Left lung (tissue), 10 donors: ENCODE results near the gene CCN2. TPM values are rescaled to one million over a fixed set of nuclear protein-coding genes. Genes with fewer than 3 reads are reported as not detected.
"Not testable (repeated sequence)": the region's sequence is repeated elsewhere in the genome, so short reads cannot be mapped to it uniquely, and the experiment has no call there.

ENCODE experiments used
- ATAC-seq: fragments of 200-7000 bp; cut with Tn5 transposase; one replicate; pipeline ENCODE4 v1.9.1; 2020; ENCODE audit warnings: moderate library complexity
- DNase-seq, 4 donors: peaks; one replicate each; pipeline ENCODE4 v3.0.0-alpha.2; 2013 to 2020
- H3K27ac ChIP-seq, 2 donors: fragments of 200-600 bp; sonication (generic) in 1 of 2; one replicate each; pipeline versions ENCODE4 v1.5.0 to v1.8.0; 2020 to 2021
- H3K27me3 ChIP-seq, 2 donors: fragments of 200-600 bp; sonication (generic) in 1 of 2; one replicate each; pipeline versions ENCODE4 v1.5.0 to v1.8.0; 2020 to 2021
- H3K36me3 ChIP-seq, 2 donors: fragments of 200-600 bp; sonication (generic) in 1 of 2; one replicate each; pipeline versions ENCODE4 v1.5.0 to v1.8.0; 2020 to 2021
- H3K4me1 ChIP-seq, 2 donors: fragments of 200-600 bp; one replicate each; pipeline ENCODE4 v1.8.0; 2021
- H3K4me3 ChIP-seq, 2 donors: fragments of 200-600 bp; sonication (generic) in 1 of 2; one replicate each; pipeline versions ENCODE4 v1.5.0 to v1.8.0; 2020 to 2021; ENCODE audit warnings: mild to moderate bottlenecking in 1 of 2
- H3K9me3 ChIP-seq, 2 donors: fragments of 200-600 bp; sonication (generic) in 1 of 2; one replicate each; pipeline versions ENCODE4 v1.5.0 to v1.8.0; 2020 to 2021
- CTCF ChIP-seq, 2 donors: fragments of 200-600 bp; sonication (generic) in 1 of 2; IDR thresholded peaks; one replicate each; pipeline versions ENCODE4 v1.5.0 to v1.8.0; 2021; ENCODE audit warnings: antibody characterized with exemption in 2 of 2
- intact Hi-C, 2 donors: fragments of 100-400 bp; cut with DNase I; formaldehyde crosslinking; loops; one replicate each; pipeline versions ENCODE4 v1.11.2 to v1.14.2; 2022
- polyA plus RNA-seq, 6 donors: library from polyadenylated mRNA; unstranded; fragments of 120-200 nt; gene quantifications; one replicate each; pipeline ENCODE4 v1.2.1, GENCODE V29; 2013; ENCODE audit not compliant: insufficient read length in 6 of 6
- total RNA-seq, 2 donors: library from RNA; stranded (reverse); fragmentation: NEBNext Ultra II Directional; extraction: Animal tissue kit (Norgen Biotek cat#: 25700); gene quantifications; one replicate each; pipeline ENCODE4 v1.2.1, GENCODE V29; 2021
- donor health status: DM: no; HTN: yes; CAD: no.
- donor health status: DM: no; HTN: no; CAD: no.

CCN2 gene
- total and polyA plus RNA-seq, 8 donors, result 11.6 to 282 (median 85.2) TPM

GRCh38 chr6:131918650-131919355 is 32.4 kb downstream of the CCN2 start:
- intact Hi-C loops, result no loop called here
- Histone ChIP-seq H3K27ac (no peak overlapping the region), H3K4me1 (no peaks in the 10 kb centered on the region), H3K27me3 (peaks cover 0 to 24% of the 10 kb centered on the region in 2 donors), H3K36me3 (no peaks in the 10 kb centered on the region), H3K4me3 (no peak overlapping the region), H3K9me3 (peaks cover 0 to 5% of the 10 kb centered on the region in 2 donors)
- ATAC-seq (no peak), DNase-seq (peak in 1 of 4 donors; percentile 39)
- TF ChIP-seq CTCF (IDR thresholded peaks at IDR 0.05), result no peak

GRCh38 chr6:131917763-131918649 is 33.2 kb downstream of the CCN2 start:
- H3K36me3 ChIP-seq, result no peaks in the 10 kb centered on the region
- DNase-seq, result no peak
- H3K27me3 ChIP-seq, result peaks cover 4 to 32% of the 10 kb centered on the region in 2 donors
- no peaks in the 10 kb centered on the region for H3K9me3 ChIP-seq
- no peak for TF ChIP-seq CTCF (IDR thresholded peaks at IDR 0.05)
- intact Hi-C loops, result no loop called here
- H3K4me3 ChIP-seq, result no peak overlapping the region
- no peak for ATAC-seq
- H3K4me1 ChIP-seq, result no peaks in the 10 kb centered on the region
- no peak overlapping the region for H3K27ac ChIP-seq

DNA sequence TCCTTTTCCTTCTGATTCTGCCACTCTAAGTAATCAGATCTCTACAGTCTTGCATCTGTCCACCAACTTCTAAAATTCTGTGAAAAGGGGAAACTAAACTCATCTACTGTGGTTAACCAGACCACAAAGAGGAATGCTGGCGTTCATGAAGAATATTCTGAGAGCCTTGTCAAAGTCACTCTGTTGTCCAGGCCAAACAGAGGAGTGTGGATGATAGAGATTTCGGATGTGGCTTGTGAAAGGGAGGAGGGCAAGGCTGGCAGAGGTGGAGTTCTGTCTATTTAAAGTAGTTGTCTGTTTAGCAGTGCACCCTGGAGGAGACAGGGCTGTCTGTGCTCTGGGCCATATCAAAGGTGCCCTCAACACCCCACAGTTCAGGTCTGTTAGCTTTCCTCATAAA is 33.9 kb downstream of the CCN2 start:
- intact Hi-C loops, result no loop called here
- H3K4me1 ChIP-seq, result no peaks in the 10 kb centered on the region
- TF ChIP-seq CTCF (IDR thresholded peaks at IDR 0.05), result no peak
- H3K27ac ChIP-seq, result no peak overlapping the region
- peaks cover 10 to 39% of the 10 kb centered on the region in 2 donors for H3K27me3 ChIP-seq
- no peaks in the 10 kb centered on the region for H3K36me3 ChIP-seq
- no peaks in the 10 kb centered on the region for H3K9me3 ChIP-seq
- DNase-seq (no peak), ATAC-seq (no peak)
- H3K4me3 ChIP-seq, result no peak overlapping the region

DNA sequence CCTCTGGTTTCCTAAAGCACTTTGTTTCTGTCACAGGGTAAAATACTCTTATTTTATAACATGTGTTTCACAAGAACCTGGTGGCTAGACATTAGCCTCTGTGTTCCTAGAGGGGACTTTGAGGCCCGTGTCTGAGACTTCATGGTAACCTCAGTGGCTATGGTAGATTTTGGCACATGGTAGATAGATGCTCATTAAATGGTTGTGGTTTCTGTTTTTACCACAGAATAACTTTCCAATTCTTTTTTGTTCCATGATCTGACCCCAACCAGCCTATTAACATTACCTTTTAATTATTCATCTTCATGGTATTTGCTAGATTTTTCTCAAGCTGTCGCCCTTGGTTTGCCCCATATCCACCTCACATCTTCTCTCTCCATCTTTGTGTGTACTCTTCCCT is 34.3 kb downstream of the CCN2 start:
- TF ChIP-seq CTCF (IDR thresholded peaks at IDR 0.05), result no peak

GRCh38 chr6:131916091-131916796 is 34.9 kb downstream of the CCN2 start:
- H3K27ac ChIP-seq, H3K4me3 ChIP-seq, ATAC-seq, H3K9me3 ChIP-seq, DNase-seq, H3K36me3 ChIP-seq, intact Hi-C loops, H3K4me1 ChIP-seq: not testable (repeated sequence)
- peaks cover 11 to 50% of the 10 kb centered on the region in 2 donors for H3K27me3 ChIP-seq

More for the DNA sequence above, 34.3 kb downstream of the CCN2 start:
- H3K36me3 ChIP-seq, result no peaks in the 10 kb centered on the region
- H3K27me3 ChIP-seq, result peaks cover 11 to 44% of the 10 kb centered on the region in 2 donors
- H3K9me3 ChIP-seq, result no peaks in the 10 kb centered on the region
- no peak for ATAC-seq
- no peak for DNase-seq
- H3K27ac ChIP-seq, result no peak overlapping the region
- H3K4me1 ChIP-seq, result no peaks in the 10 kb centered on the region
- intact Hi-C loops, result no loop called here
- no peak overlapping the region for H3K4me3 ChIP-seq
